BE2C (cell line): Measurements from ENCODE around the gene HAUS8.
"Not testable (repeated sequence)": the region's sequence is repeated elsewhere in the genome, so short reads cannot be mapped to it uniquely, and the experiment has no call there.

Experiments used
- DNase-seq: peaks from one replicate; pipeline ENCODE4 v3.0.0-alpha.2; 2020
- H3K27me3 ChIP-seq: fragments of 250-450 bp; sonication (Bioruptor Pico); 2 replicates; pipeline ENCODE4 v1.5.1; 2020; ENCODE audit warnings: mild to moderate bottlenecking
- H3K36me3 ChIP-seq: fragments of 250-450 bp; sonication (Bioruptor Pico); 2 replicates; pipeline ENCODE4 v1.5.1; 2020; ENCODE audit warnings: mild to moderate bottlenecking
- H3K4me1 ChIP-seq: fragments of 250-450 bp; sonication (Bioruptor Pico); 2 replicates; pipeline ENCODE4 v1.5.1; 2020
- H3K4me3 ChIP-seq: 2 replicates; pipeline ENCODE4 v1.5.1; 2011; ENCODE audit warnings: low read depth, low read length
- H3K9me3 ChIP-seq: fragments of 250-450 bp; sonication (Bioruptor Pico); 2 replicates; pipeline ENCODE4 v1.5.1; 2020
- CTCF ChIP-seq: IDR thresholded peaks from 2 replicates; pipeline ENCODE4 v1.5.1; 2012; ENCODE audit warnings: mild to moderate bottlenecking, low read depth, low read length

Gene HAUS8

GRCh38 chr19:17027535-17027975 lies 47.7 kb downstream of the HAUS8 start:
- Histone ChIP-seq H3K27me3 (peaks cover 21% of the 10 kb centered on the region), H3K4me3 (no peak overlapping the region), H3K36me3 (no peaks in the 10 kb centered on the region), H3K4me1 (no peaks in the 10 kb centered on the region), H3K9me3 (no peaks in the 10 kb centered on the region)
- no peak for TF ChIP-seq CTCF
- no peak for DNase-seq

- no peaks in the 10 kb centered on the region for H3K36me3 ChIP-seq
- no peak within 1 kb of the TSS for H3K4me3 ChIP-seq
- DNase-seq: no peak
- no peaks in the 10 kb centered on the region for H3K4me1 ChIP-seq
- TF ChIP-seq CTCF: no peak
- H3K27me3 ChIP-seq: peaks cover 21% of the 10 kb centered on the region
- no peaks in the 10 kb centered on the region for H3K9me3 ChIP-seq
Measured at GRCh38 chr19:17026706-17027534, 48.3 kb downstream of the HAUS8 start, which contains the start of gene CPAMD8. Gene CPAMD8, minus strand, starts transcription at chr19:17026810. Its CDS starts 168 bp downstream, at chr19:17026642.

GRCh38 chr19:17025991-17026658 lies 49.1 kb downstream of the HAUS8 start:
- no peaks in the 10 kb centered on the region for H3K9me3 ChIP-seq
- no peaks in the 10 kb centered on the region for H3K4me1 ChIP-seq
- H3K27me3 ChIP-seq: peaks cover 21% of the 10 kb centered on the region
- no peak overlapping the region for H3K4me3 ChIP-seq
- no peaks in the 10 kb centered on the region for H3K36me3 ChIP-seq
- DNase-seq: no peak
- no peak for TF ChIP-seq CTCF

- Histone ChIP-seq H3K36me3 (no peaks in the 10 kb centered on the region), H3K4me1 (no peaks in the 10 kb centered on the region), H3K4me3 (no peak overlapping the region), H3K9me3 (0 out of 2 replicates have a peak, but pooled peaks cover 2% of the 10 kb centered on the region), H3K27me3 (peaks cover 16% of the 10 kb centered on the region)
- TF ChIP-seq CTCF: no peak
- no peak for DNase-seq
Measured at GRCh38 chr19:17025361-17025760, 49.9 kb downstream of the HAUS8 start.

GRCh38 chr19:17024941-17025340 lies 50.3 kb downstream of the HAUS8 start:
- peaks cover 16% of the 10 kb centered on the region for H3K27me3 ChIP-seq
- H3K36me3 ChIP-seq, H3K9me3 ChIP-seq, DNase-seq, H3K4me1 ChIP-seq, H3K4me3 ChIP-seq: not testable (repeated sequence)

- Histone ChIP-seq H3K4me1 (no peaks in the 10 kb centered on the region), H3K4me3 (no peak overlapping the region), H3K27me3 (peaks cover 16% of the 10 kb centered on the region), H3K9me3 (0 out of 2 replicates have a peak, but pooled peaks cover 2% of the 10 kb centered on the region), H3K36me3 (no peaks in the 10 kb centered on the region)
- no peak for DNase-seq
- no peak for TF ChIP-seq CTCF
Measured at GRCh38 chr19:17023805-17024204, 51.4 kb downstream of the HAUS8 start.
